GM13976 (cell line): ENCODE measurements around the gene HYPK.
A peak's percentile ranks its signal among the peaks of the same experiment; 100 is the strongest.

ENCODE experiments used
- DNase-seq: peaks from one replicate; pipeline ENCODE4 v3.0.0; 2012; ENCODE audit warnings: low spot score
- in situ Hi-C: fragments of 300-500 bp; cut with MboI; formaldehyde crosslinking; loops from one replicate; pipeline ENCODE4 v1.12.0; 2022; ENCODE audit warnings: low sequenced_read_pairs, mixed read lengths, inconsistent platforms; ENCODE audit not compliant: unreplicated experiment
- TF ChIP-seq, protein P1 (sequence below): IDR thresholded peaks from 2 replicates; pipeline ENCODE4 v1.5.1; 2012; ENCODE audit warnings: borderline replicate concordance, mild to moderate bottlenecking; ENCODE audit not compliant: insufficient read depth; ENCODE audit errors: extremely low read depth, missing control alignments, control extremely low read depth

Gene HYPK

DNA sequence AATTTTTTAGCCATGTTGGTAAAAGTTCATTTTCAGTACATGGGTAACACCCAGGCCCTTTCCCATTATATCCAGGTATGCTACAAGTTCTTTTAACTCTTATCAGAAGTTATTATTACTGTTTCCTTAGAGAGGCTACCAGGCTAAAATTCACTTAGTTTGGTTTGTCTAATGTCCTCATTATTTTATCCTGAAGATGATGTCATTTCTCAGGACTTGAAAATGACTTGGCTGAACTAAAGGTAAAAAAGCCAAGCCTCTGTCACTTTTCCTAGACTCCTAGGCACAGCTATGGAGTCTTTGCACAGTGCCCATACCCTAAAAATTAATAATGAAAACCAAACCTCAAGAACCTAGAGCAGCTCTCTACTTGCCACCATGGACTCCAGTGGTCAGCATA, 27.8 kb upstream of the HYPK start:
- TF ChIP-seq, protein P1, sequence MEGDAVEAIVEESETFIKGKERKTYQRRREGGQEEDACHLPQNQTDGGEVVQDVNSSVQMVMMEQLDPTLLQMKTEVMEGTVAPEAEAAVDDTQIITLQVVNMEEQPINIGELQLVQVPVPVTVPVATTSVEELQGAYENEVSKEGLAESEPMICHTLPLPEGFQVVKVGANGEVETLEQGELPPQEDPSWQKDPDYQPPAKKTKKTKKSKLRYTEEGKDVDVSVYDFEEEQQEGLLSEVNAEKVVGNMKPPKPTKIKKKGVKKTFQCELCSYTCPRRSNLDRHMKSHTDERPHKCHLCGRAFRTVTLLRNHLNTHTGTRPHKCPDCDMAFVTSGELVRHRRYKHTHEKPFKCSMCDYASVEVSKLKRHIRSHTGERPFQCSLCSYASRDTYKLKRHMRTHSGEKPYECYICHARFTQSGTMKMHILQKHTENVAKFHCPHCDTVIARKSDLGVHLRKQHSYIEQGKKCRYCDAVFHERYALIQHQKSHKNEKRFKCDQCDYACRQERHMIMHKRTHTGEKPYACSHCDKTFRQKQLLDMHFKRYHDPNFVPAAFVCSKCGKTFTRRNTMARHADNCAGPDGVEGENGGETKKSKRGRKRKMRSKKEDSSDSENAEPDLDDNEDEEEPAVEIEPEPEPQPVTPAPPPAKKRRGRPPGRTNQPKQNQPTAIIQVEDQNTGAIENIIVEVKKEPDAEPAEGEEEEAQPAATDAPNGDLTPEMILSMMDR, result no peak
- no peak for DNase-seq
- in situ Hi-C loops, result no loop called here

DNA sequence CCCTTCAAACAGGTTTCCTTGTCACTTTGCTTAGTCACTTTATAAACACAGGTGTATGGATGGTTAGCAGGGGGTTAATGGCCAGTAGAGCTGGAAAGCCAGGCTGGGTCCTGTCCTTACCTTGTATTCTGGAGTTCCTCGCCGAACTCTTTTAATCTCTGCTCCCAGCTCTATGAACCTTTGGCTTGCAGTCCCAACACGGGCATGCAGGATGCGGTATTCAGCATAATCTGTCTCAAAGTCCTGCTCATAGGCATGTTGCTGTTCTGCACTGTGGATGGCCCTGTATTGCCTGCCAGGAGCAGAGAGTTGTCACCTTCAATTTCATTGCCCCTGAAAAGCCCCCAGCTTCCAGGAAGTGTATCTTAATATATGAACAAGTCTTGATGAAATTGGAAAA, 26.3 kb upstream of the HYPK start:
- TF ChIP-seq, protein P1, result no peak
- in situ Hi-C loops, result no loop called here
- DNase-seq, result no peak

DNA sequence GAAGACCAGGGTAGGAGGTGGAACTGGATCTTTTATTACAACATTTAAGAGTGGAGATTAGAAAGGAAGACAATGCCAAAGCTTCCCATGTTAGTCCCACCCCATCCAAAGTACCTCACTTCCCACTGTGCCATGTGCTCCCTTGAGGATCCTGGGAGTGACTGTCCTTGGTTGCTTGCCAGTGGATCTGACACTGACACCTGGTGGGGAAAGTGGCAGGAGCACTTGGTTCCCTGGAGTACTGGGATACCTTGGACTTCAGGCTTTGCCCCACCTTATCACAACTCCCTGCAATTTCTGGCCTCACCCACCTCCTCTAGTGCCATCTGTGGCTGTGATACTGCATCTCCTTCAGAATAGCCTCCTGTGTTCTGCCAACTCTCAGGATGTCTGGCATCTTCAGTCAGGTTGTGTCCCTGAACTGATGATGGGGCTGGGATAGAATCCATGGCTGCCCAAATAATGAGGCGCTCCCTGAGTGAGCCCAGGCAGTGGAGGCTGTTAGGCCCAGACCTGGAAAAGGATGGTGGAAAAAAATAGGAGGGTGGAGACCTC, 24.9 kb upstream of the HYPK start:
- in situ Hi-C loops, result no loop called here
- no peak for DNase-seq
- TF ChIP-seq, protein P1, result no peak

DNA sequence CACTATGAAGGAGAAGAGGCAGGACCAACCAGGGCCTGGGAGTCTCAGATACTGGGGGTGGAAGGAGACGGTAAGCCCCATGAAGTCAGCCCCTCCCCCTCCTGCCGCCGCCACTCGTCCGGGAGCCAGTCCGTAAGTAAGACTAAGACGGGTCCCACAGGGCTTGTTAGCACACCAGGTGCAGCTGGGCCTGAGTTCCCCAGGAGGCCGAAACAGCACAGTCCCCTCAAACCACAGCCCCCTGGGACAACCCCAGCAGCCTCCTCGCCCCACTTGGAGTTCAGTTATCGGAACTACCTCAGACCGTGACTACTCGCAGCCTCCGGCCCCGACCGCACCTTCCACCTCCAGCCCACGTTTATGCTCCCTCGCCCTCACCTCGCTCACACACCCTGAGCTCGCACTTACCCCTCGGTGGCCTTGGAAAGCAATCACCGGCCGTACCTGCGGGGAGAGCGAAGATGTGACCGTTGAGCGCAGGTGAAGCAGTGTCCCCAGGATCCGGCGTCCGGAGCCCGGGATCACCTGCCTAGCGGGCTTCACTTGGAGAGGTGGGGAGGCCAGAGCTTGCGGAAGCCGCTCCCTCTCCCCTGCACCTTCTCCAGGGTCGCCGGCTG, 24.2 kb upstream of the HYPK start:
- in situ Hi-C loops, result no loop called here
- DNase-seq, result peak; percentile 79
- TF ChIP-seq, protein P1, result no peak

DNA sequence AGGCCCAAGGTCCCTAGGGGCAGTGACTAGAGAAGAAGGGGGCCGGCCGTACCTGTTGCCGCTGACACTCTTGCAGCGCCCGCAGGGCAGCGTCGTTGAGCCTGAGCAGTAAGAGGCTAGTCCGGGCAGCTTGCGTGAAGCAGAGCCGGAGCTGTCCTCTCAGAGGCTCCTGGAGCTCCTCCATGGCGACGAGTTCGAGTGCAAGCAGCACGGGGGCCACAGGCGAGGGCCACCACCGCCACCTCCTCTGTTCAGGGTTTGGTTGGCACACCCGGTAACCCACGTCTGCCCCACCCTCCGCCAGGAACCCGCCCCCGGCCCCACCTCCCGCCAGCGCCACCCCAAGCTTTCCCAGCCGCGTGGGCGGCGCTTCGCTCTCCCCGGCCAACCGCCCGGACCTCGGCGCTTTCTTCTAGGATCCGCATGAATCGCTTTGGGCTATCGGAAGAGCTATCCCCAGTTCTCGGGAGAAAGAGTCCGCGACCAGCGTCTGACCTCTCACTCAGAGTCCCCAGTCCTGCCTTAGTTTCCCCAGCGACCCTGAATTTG, 23.6 kb upstream of the HYPK start, which contains the start of gene ELL3:
Gene ELL3, minus strand, starts transcription at position 249 of the 549 bp plus-strand sequence. Its CDS starts 65 bp downstream, at position 184.
- in situ Hi-C loops, result no loop called here
- peak; percentile 72 for DNase-seq
- TF ChIP-seq, protein P1, result no peak

DNA sequence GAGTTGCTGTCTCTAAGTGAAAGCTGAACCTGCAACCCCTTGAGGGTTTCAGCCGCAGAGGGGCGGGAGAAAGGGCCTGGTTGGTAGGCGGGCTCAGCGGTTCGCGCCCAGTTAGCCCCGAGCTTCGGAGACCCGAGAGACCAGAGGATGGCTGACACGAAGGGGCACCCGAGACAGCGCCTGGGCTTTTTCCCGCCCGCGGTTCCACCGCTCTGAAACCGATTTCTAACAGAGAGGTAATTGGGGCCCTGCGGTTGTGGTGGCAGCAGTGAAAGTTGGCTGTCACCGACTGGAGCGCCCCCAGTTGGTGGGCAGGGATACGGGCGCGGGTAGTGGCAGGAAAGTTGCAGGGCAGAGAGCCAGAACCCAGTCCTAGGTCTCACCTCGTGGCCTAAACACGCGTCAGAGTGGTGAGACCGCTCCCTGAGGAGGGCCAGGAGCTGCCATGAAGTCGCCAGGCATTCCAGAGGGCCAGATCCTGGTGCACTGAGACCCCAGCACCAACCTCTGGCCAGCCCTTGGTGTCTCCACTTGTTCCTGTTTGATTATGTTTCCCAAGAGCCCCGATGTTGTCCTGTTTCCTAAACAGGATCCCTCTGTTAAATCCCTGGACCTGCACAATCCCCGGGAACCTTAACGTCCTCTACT, 23.0 kb upstream of the HYPK start:
- DNase-seq, result peak; percentile 83
- in situ Hi-C loops, result no loop called here
- TF ChIP-seq, protein P1, result peak; percentile 75
